Cardiac muscle cell (in vitro differentiated cells and primary cell): ENCODE results near the gene LRIT3. TPM values are rescaled to one million over a fixed set of nuclear protein-coding genes. Genes with fewer than 3 reads are reported as not detected.

Source experiments
- DNase-seq, 2 donors: peaks; one replicate each; pipeline versions ENCODE4 v3.0.0 to v3.0.0-alpha.2; 2010 to 2017; ENCODE audit warnings: low read depth in 1 of 2, low spot score in 1 of 2
- H3K27ac ChIP-seq: fragments of 200-600 bp; sonication (generic); 2 replicates; pipeline ENCODE4 v1.5.1; 2016
- H3K27me3 ChIP-seq: fragments of 200-600 bp; sonication (generic); 2 replicates; pipeline ENCODE4 v1.6.0; 2016; ENCODE audit warnings: control low read depth
- H3K36me3 ChIP-seq: fragments of 200-600 bp; sonication (generic); 2 replicates; pipeline ENCODE4 v1.5.1; 2016; ENCODE audit warnings: control low read depth
- H3K4me1 ChIP-seq: fragments of 200-600 bp; sonication (generic); 2 replicates; pipeline ENCODE4 v1.8.1; 2017; ENCODE audit warnings: low read depth, mild to moderate bottlenecking, mixed run types
- H3K4me3 ChIP-seq: fragments of 200-600 bp; sonication (generic); 2 replicates; pipeline ENCODE4 v1.5.1; 2016; ENCODE audit warnings: mild to moderate bottlenecking
- H3K9me3 ChIP-seq: fragments of 200-600 bp; sonication (generic); 2 replicates; pipeline ENCODE4 v1.5.1; 2017; ENCODE audit warnings: low read depth, mild to moderate bottlenecking, control low read depth
- polyA plus RNA-seq: library from polyadenylated mRNA; unstranded; fragments of >200 nt; fragmentation: Nextera tagmentation; extraction: Ambion mirVana; gene quantifications from 2 replicates; pipeline ENCODE4 v1.2.1, GENCODE V29; 2016
- total RNA-seq: library from RNA; depleted of rRNA; stranded (reverse); fragments of >200 nt; gene quantifications from 2 replicates; pipeline ENCODE4 v1.2.3, GENCODE V29; 2016
- TF ChIP-seq, protein P1 (sequence below): IDR thresholded peaks from 2 replicates; pipeline ENCODE4 v1.5.1; 2012; ENCODE audit warnings: low read depth, mild to moderate bottlenecking, low read length

Gene LRIT3
- total and polyA plus RNA-seq, 2 experiments from 2014 or later = 0.12 to 0.15 TPM

DNA sequence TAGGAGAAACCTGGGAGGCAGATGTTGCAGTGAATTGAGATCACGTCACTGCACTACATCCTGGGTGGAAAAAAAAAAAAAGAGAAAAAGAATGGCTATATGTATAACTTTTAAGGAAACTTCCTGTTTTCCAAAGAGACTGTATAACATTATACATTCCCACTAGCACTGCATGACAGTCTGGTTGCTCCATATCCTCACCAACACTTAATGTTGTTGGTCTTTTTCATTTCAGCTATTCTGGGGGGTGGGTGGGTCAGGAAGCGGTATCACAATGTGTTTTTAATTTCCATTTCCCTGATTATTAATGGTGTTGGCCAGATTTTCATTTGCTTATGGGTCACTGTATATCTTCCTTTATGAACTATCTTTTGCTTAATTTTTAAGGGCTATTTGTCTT lies 13.4 kb downstream of the LRIT3 start:
- Histone ChIP-seq H3K9me3 (no peaks in the 10 kb centered on the region), H3K36me3 (no peaks in the 10 kb centered on the region), H3K27ac (no peak overlapping the region), H3K4me3 (no peak overlapping the region), H3K27me3 (no peaks in the 10 kb centered on the region), H3K4me1 (no peaks in the 10 kb centered on the region)
- TF ChIP-seq, protein P1, sequence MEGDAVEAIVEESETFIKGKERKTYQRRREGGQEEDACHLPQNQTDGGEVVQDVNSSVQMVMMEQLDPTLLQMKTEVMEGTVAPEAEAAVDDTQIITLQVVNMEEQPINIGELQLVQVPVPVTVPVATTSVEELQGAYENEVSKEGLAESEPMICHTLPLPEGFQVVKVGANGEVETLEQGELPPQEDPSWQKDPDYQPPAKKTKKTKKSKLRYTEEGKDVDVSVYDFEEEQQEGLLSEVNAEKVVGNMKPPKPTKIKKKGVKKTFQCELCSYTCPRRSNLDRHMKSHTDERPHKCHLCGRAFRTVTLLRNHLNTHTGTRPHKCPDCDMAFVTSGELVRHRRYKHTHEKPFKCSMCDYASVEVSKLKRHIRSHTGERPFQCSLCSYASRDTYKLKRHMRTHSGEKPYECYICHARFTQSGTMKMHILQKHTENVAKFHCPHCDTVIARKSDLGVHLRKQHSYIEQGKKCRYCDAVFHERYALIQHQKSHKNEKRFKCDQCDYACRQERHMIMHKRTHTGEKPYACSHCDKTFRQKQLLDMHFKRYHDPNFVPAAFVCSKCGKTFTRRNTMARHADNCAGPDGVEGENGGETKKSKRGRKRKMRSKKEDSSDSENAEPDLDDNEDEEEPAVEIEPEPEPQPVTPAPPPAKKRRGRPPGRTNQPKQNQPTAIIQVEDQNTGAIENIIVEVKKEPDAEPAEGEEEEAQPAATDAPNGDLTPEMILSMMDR = no peak
- DNase-seq = no peak

DNA sequence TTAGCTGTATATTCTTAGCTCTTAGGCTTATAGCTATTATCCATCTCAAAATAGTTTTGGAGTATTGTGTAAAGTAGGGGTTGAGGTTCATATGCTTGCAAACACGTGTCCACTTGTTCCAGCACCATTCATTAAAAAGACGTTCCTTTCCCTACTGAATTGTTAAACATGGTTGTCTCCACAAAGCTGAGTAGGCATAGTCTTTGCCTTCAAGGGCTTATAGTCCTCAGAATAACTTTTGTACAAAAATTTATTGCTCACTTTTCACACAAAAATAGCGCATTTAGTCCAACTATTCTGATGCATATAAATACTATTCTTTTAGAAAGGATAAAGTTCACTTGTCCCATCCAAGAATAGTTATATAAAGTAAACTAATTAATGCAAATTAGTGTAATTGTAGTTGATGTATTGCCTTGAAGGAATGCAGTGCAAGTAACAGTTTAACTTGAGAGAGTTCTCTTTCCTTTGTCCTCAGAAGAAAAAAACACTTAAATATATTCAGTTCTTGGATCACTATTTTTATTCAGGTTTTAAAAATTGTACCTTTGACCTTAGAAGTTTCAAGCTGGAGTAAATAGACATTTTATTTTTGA lies 14.1 kb downstream of the LRIT3 start:
- no peaks in the 10 kb centered on the region for H3K4me1 ChIP-seq
- no peak overlapping the region for H3K27ac ChIP-seq
- H3K9me3 ChIP-seq = no peaks in the 10 kb centered on the region
- no peaks in the 10 kb centered on the region for H3K36me3 ChIP-seq
- no peak overlapping the region for H3K4me3 ChIP-seq
- TF ChIP-seq, protein P1 = no peak
- DNase-seq = no peak
- H3K27me3 ChIP-seq = no peaks in the 10 kb centered on the region

DNA sequence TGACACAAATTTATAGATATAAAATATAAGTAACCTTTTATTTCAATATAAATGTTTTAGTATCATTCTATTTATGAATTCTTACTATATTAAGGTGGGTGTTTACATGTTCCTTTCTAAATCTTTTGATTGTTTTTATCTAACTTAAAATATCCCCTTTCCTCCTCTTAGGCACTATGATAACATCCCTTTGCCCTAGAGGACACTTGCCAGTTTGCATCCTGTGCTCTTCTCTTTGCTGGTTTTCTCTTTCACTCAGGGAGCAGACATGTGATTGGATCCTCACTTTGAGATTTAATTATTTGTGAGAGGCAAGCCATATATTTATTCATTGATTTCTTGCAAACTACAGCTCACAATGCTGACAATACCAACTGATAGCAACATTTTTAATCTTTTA lies 16.2 kb downstream of the LRIT3 start:
- DNase-seq = no peak
- TF ChIP-seq, protein P1 = no peak
- H3K27me3 ChIP-seq = no peaks in the 10 kb centered on the region
- no peak overlapping the region for H3K4me3 ChIP-seq
- H3K9me3 ChIP-seq = no peaks in the 10 kb centered on the region
- H3K27ac ChIP-seq = no peak overlapping the region
- H3K4me1 ChIP-seq = no peaks in the 10 kb centered on the region
- H3K36me3 ChIP-seq = no peaks in the 10 kb centered on the region

DNA sequence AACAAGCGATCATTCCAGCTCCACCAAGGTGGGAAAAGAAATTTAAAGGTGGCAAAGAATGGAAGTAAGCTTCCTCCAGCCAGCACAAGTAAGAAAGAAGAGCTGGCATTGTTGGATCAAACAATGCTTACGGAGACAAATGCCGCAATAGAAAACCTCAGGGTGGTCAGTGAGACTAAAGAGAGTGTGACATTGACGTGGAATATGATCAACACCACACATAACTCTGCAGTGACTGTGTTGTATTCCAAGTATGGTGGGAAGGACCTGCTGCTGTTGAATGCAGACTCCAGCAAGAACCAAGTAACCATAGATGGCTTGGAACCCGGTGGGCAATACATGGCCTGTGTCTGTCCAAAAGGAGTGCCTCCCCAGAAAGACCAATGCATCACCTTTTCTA lies 22.2 kb downstream of the LRIT3 start:
- Histone ChIP-seq H3K9me3 (no peaks in the 10 kb centered on the region), H3K36me3 (no peaks in the 10 kb centered on the region), H3K4me1 (no peaks in the 10 kb centered on the region), H3K4me3 (no peak overlapping the region), H3K27ac (no peak overlapping the region), H3K27me3 (no peaks in the 10 kb centered on the region)
- no peak for DNase-seq
- TF ChIP-seq, protein P1 = no peak

DNA sequence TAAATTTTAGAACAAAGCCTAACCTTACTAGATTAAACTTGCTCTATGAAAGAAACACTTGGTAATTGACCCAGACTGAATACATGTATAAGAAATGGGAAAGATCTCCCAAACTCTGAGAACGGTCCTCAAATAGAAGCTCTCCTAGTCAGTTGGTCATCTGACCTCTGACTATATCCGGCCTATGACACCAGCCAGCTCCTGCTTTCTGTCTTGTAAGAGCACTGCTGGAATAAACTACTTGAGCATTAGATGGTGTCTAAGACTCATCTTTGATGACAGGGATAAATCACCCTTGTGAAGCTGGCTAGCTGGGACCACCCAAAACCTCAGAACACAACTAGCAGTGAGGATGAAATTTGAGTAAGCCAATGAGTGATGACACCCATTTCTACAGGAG lies 24.2 kb downstream of the LRIT3 start:
- Histone ChIP-seq H3K4me1 (peaks cover 2% of the 10 kb centered on the region), H3K9me3 (no peaks in the 10 kb centered on the region), H3K36me3 (no peaks in the 10 kb centered on the region), H3K27ac (no peak overlapping the region), H3K4me3 (no peak overlapping the region), H3K27me3 (no peaks in the 10 kb centered on the region)
- DNase-seq = no peak
- TF ChIP-seq, protein P1 = no peak
